ENCODE measurements around the gene TTC6.

DNA sequence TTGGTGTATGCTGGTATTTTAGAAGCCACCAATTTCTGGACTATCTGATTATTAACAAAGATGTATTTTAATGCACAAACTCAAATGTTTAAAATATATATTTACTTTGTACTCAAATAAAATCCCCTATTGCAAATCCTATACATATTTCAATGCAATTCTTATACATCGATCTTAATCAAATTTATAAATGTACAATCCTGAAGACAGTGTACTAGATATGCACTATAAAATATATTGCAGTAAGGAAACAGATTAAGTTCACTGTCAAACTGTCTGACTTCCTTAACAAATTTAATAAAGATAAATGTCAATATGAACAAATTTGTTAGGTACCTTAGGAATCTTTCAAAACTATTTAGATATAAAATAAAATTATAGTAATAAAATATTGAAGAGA, 44.3 kb upstream of the TTC6 start:
- TF ChIP-seq, protein P1, sequence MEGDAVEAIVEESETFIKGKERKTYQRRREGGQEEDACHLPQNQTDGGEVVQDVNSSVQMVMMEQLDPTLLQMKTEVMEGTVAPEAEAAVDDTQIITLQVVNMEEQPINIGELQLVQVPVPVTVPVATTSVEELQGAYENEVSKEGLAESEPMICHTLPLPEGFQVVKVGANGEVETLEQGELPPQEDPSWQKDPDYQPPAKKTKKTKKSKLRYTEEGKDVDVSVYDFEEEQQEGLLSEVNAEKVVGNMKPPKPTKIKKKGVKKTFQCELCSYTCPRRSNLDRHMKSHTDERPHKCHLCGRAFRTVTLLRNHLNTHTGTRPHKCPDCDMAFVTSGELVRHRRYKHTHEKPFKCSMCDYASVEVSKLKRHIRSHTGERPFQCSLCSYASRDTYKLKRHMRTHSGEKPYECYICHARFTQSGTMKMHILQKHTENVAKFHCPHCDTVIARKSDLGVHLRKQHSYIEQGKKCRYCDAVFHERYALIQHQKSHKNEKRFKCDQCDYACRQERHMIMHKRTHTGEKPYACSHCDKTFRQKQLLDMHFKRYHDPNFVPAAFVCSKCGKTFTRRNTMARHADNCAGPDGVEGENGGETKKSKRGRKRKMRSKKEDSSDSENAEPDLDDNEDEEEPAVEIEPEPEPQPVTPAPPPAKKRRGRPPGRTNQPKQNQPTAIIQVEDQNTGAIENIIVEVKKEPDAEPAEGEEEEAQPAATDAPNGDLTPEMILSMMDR (IDR thresholded peaks at IDR 0.05; ENCODE audit: low read depth, low read length), result no peak
- no peak for TF ChIP-seq POLR2A (IDR thresholded peaks at IDR 0.05; ENCODE audit: extremely low read depth, insufficient read length)
